Lower leg skin (tissue), 3 donors: ENCODE measurements around the gene DLX3.

Experiments
- CTCF ChIP-seq, 3 donors: fragments of 450-650 bp; IDR thresholded peaks; one replicate each; pipeline ENCODE4 v1.5.1; 2016; ENCODE audit warnings: antibody characterized with exemption in 3 of 3, mild to moderate bottlenecking in 3 of 3, moderate library complexity in 2 of 3
- POLR2A ChIP-seq, 2 donors: fragments of 450-650 bp; IDR thresholded peaks; one replicate each; pipeline ENCODE4 v1.6.1; 2016 to 2017; ENCODE audit warnings: antibody characterized with exemption in 2 of 2, mild to moderate bottlenecking in 1 of 2, moderate library complexity in 1 of 2

- TF ChIP-seq CTCF (IDR thresholded peaks at IDR 0.05): no peak
- TF ChIP-seq POLR2A (IDR thresholded peaks at IDR 0.05): no peak
Observed at GRCh38 chr17:49968405-49969133, 26.5 kb downstream of the DLX3 start.
